SK-N-SH (cell line): ENCODE results near the gene LDHD.

Experiments
- EP300 ChIP-seq, 2 experiments: IDR thresholded peaks; 2 replicates each; pipeline versions ENCODE4 v1.4.0 to v1.6.1; 2012; ENCODE audit warnings: borderline replicate concordance in 1 of 2, low read depth in 1 of 2, low read length in 1 of 2
- FOXM1 ChIP-seq: IDR thresholded peaks from 2 replicates; pipeline ENCODE4 v1.4.0; 2012; ENCODE audit warnings: low read depth, mild to moderate bottlenecking
- RAD21 ChIP-seq: IDR thresholded peaks from 2 replicates; pipeline ENCODE4 v1.6.1; 2012; ENCODE audit warnings: mild to moderate bottlenecking, low read length
- SIN3A ChIP-seq: IDR thresholded peaks from 2 replicates; pipeline ENCODE4 v1.6.1; 2012; ENCODE audit warnings: low read depth, mild to moderate bottlenecking, low read length, moderate library complexity, borderline replicate concordance
- USF2 ChIP-seq: fragments of 150-350 bp; IDR thresholded peaks from 2 replicates; pipeline ENCODE4 v1.6.1; 2017; ENCODE audit warnings: antibody characterized with exemption, low read length, low read depth, borderline replicate concordance
- YY1 ChIP-seq: IDR thresholded peaks from 2 replicates; pipeline ENCODE4 v1.4.0; 2012; ENCODE audit warnings: low read depth, mild to moderate bottlenecking
- TF ChIP-seq, protein P1 (sequence below): fragments of 200-600 bp; sonication (generic); IDR thresholded peaks from 2 replicates; pipeline ENCODE4 v1.6.1; 2017; ENCODE audit warnings: antibody characterized with exemption, mild to moderate bottlenecking, moderate library complexity

GRCh38 chr16:75112734-75113491 lies 3.7 kb downstream of the LDHD start:
- TF ChIP-seq, protein P1, sequence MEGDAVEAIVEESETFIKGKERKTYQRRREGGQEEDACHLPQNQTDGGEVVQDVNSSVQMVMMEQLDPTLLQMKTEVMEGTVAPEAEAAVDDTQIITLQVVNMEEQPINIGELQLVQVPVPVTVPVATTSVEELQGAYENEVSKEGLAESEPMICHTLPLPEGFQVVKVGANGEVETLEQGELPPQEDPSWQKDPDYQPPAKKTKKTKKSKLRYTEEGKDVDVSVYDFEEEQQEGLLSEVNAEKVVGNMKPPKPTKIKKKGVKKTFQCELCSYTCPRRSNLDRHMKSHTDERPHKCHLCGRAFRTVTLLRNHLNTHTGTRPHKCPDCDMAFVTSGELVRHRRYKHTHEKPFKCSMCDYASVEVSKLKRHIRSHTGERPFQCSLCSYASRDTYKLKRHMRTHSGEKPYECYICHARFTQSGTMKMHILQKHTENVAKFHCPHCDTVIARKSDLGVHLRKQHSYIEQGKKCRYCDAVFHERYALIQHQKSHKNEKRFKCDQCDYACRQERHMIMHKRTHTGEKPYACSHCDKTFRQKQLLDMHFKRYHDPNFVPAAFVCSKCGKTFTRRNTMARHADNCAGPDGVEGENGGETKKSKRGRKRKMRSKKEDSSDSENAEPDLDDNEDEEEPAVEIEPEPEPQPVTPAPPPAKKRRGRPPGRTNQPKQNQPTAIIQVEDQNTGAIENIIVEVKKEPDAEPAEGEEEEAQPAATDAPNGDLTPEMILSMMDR: no peak
- TF ChIP-seq FOXM1 (no peak), SIN3A (no peak), RAD21 (no peak), USF2 (no peak), EP300 (IDR thresholded peaks at IDR 0.05; ENCODE audit: borderline replicate concordance in 1 of 2, low read depth in 1 of 2, low read length in 1 of 2) (no peak), YY1 (no peak)
